ENCODE measurements around the gene FMOD.

DNA sequence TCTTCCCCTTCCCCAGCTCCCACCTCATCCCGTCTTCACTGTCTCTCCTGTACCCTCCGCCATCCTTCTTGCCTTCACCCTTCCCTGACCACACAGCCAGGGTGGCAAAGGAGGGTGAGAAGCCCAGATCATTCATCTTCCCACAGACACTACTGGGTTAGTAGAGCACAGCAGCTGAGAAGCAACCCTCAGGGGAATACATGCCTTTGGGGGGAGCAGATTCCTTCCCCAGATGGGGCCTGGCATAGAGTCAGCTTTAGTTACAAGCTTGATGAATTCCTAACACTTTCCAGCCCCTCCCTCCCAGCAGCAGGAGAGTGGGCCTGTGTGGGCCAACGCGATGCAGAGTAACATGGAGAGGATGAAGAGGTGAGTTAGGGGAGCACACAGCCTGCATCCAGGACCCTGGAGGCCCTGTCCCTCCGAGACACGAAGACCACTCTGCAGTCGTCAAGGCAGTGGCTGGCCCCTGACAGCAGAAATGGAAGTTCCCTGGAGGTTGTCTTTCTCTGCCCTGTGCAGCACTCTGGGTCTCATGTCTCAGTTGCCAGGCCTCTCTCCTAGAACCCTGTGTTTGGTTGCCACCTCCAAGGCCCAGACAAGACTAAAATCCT is 54.4 kb downstream of the FMOD start:
- TF ChIP-seq EZH2phosphoT487 (IDR thresholded peaks at IDR 0.05; ENCODE audit: borderline replicate concordance), result no peak
- TF ChIP-seq, protein P1, sequence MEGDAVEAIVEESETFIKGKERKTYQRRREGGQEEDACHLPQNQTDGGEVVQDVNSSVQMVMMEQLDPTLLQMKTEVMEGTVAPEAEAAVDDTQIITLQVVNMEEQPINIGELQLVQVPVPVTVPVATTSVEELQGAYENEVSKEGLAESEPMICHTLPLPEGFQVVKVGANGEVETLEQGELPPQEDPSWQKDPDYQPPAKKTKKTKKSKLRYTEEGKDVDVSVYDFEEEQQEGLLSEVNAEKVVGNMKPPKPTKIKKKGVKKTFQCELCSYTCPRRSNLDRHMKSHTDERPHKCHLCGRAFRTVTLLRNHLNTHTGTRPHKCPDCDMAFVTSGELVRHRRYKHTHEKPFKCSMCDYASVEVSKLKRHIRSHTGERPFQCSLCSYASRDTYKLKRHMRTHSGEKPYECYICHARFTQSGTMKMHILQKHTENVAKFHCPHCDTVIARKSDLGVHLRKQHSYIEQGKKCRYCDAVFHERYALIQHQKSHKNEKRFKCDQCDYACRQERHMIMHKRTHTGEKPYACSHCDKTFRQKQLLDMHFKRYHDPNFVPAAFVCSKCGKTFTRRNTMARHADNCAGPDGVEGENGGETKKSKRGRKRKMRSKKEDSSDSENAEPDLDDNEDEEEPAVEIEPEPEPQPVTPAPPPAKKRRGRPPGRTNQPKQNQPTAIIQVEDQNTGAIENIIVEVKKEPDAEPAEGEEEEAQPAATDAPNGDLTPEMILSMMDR (conservative IDR thresholded peaks at IDR 0.05; ENCODE audit: low read length), result no peak

Measured in Loucy (cell line).